Measurements from ENCODE around the gene ATRIP. TPM values are rescaled to one million over a fixed set of nuclear protein-coding genes. Genes with fewer than 3 reads are reported as not detected.

ATRIP gene
- total RNA-seq, 1 experiment from 2014 or later: 12.8 TPM

- Histone ChIP-seq H3K4me1 (peaks cover 15% of the 10 kb centered on the region), H3K9me3 (replicated peaks) (no peaks in the 10 kb centered on the region; the same call in 1 of the 2 replicates), H3K27me3 (no peaks in the 10 kb centered on the region), H3K27ac (peak overlapping the region; percentile 96), H3K4me3 (no peak overlapping the region), H3K36me3 (no peaks in the 10 kb centered on the region)
- DNase-seq: peak; percentile 76 to 81
Measured at GRCh38 chr3:48493203-48493501, 46.6 kb downstream of the ATRIP start.

- Histone ChIP-seq H3K27ac (no peak overlapping the region), H3K36me3 (no peaks in the 10 kb centered on the region), H3K27me3 (no peaks in the 10 kb centered on the region), H3K4me1 (0 out of 2 replicates have a peak, but pooled peaks cover 4% of the 10 kb centered on the region), H3K4me3 (no peak overlapping the region), H3K9me3 (replicated peaks) (no peaks in the 10 kb centered on the region; the same call in 1 of the 2 replicates)
- no peak for DNase-seq
Measured at GRCh38 chr3:48500656-48501055, 54.1 kb downstream of the ATRIP start.

- 0 out of 2 replicates have a peak, but pooled peaks cover 4% of the 10 kb centered on the region for H3K4me1 ChIP-seq
- no peaks in the 10 kb centered on the region for H3K36me3 ChIP-seq
- no peaks in the 10 kb centered on the region for H3K27me3 ChIP-seq
- DNase-seq: no peak
- no peak overlapping the region for H3K27ac ChIP-seq
- H3K9me3 ChIP-seq (replicated peaks): no peaks in the 10 kb centered on the region; the same call in 1 of the 2 replicates
- no peak overlapping the region for H3K4me3 ChIP-seq
Measured at GRCh38 chr3:48501196-48501595, 54.7 kb downstream of the ATRIP start.

GRCh38 chr3:48502121-48502520 lies 55.6 kb downstream of the ATRIP start:
- Histone ChIP-seq H3K4me3 (no peak overlapping the region), H3K27ac (no peak overlapping the region), H3K36me3 (no peaks in the 10 kb centered on the region), H3K4me1 (peaks cover 5% of the 10 kb centered on the region; the same call in 1 of the 2 replicates), H3K9me3 (replicated peaks) (no peaks in the 10 kb centered on the region; the same call in 1 of the 2 replicates), H3K27me3 (no peaks in the 10 kb centered on the region)
- no peak for DNase-seq

GRCh38 chr3:48502728-48503168 lies 56.2 kb downstream of the ATRIP start:
- Histone ChIP-seq H3K27me3 (no peaks in the 10 kb centered on the region), H3K4me1 (peaks cover 8% of the 10 kb centered on the region; the same call in 1 of the 2 replicates), H3K36me3 (no peaks in the 10 kb centered on the region), H3K27ac (no peak overlapping the region), H3K4me3 (no peak overlapping the region), H3K9me3 (replicated peaks) (no peaks in the 10 kb centered on the region; the same call in 1 of the 2 replicates)
- no peak for DNase-seq

- H3K36me3 ChIP-seq: no peaks in the 10 kb centered on the region
- H3K27ac ChIP-seq: 0 out of 2 replicates have a peak overlapping the region, but pooled peaks have one; percentile 3
- H3K4me3 ChIP-seq: peak overlapping the region; percentile 64
- H3K4me1 ChIP-seq: peaks cover 8% of the 10 kb centered on the region; the same call in 1 of the 2 replicates
- DNase-seq: peak; percentile 36 to 39
- no peaks in the 10 kb centered on the region for H3K9me3 ChIP-seq (replicated peaks)
- no peaks in the 10 kb centered on the region for H3K27me3 ChIP-seq
Measured at GRCh38 chr3:48503401-48504050, 57.0 kb downstream of the ATRIP start.

- Histone ChIP-seq H3K27ac (0 out of 2 replicates have a peak within 1 kb of the TSS, but pooled peaks have one; percentile 3), H3K4me1 (peaks cover 8% of the 10 kb centered on the region; the same call in 1 of the 2 replicates), H3K4me3 (peak within 1 kb of the TSS; percentile 64), H3K27me3 (no peaks in the 10 kb centered on the region), H3K36me3 (no peaks in the 10 kb centered on the region), H3K9me3 (replicated peaks) (no peaks in the 10 kb centered on the region)
- peak; percentile 50 to 52 for DNase-seq
Measured at GRCh38 chr3:48504051-48504946, 57.8 kb downstream of the ATRIP start, which contains the start of gene SHISA5. Gene SHISA5 (minus strand): TSS chr3:48504174. CDS start chr3:48504094, 80 bp downstream.

- no peaks in the 10 kb centered on the region for H3K36me3 ChIP-seq
- H3K4me3 ChIP-seq: no peak overlapping the region
- H3K27me3 ChIP-seq: no peaks in the 10 kb centered on the region
- DNase-seq: no peak
- H3K9me3 ChIP-seq (replicated peaks): no peaks in the 10 kb centered on the region
- no peak overlapping the region for H3K27ac ChIP-seq
- H3K4me1 ChIP-seq: peaks cover 8% of the 10 kb centered on the region; the same call in 1 of the 2 replicates
Measured at GRCh38 chr3:48505146-48505545, 58.6 kb downstream of the ATRIP start.

GRCh38 chr3:48505968-48506504 lies 59.5 kb downstream of the ATRIP start:
- H3K4me3 ChIP-seq: no peak overlapping the region
- no peaks in the 10 kb centered on the region for H3K9me3 ChIP-seq (replicated peaks)
- H3K27ac ChIP-seq: no peak overlapping the region
- H3K27me3 ChIP-seq: no peaks in the 10 kb centered on the region
- H3K4me1 ChIP-seq: peaks cover 8% of the 10 kb centered on the region; the same call in 1 of the 2 replicates
- no peak for DNase-seq
- H3K36me3 ChIP-seq: no peaks in the 10 kb centered on the region

GRCh38 chr3:48507256-48508061 lies 60.9 kb downstream of the ATRIP start:
- Histone ChIP-seq H3K9me3 (replicated peaks) (no peaks in the 10 kb centered on the region), H3K27ac (no peak overlapping the region), H3K4me3 (no peak overlapping the region), H3K27me3 (no peaks in the 10 kb centered on the region), H3K36me3 (no peaks in the 10 kb centered on the region), H3K4me1 (peaks cover 8% of the 10 kb centered on the region; the same call in 1 of the 2 replicates)
- DNase-seq: peak; percentile 91 to 94

GRCh38 chr3:48511551-48511950 lies 65.0 kb downstream of the ATRIP start:
- H3K4me3 ChIP-seq: no peak overlapping the region
- H3K9me3 ChIP-seq (replicated peaks): no peaks in the 10 kb centered on the region
- peaks cover 4% of the 10 kb centered on the region; the same call in 1 of the 2 replicates for H3K4me1 ChIP-seq
- H3K27ac ChIP-seq: no peak overlapping the region
- no peak for DNase-seq
- no peaks in the 10 kb centered on the region for H3K36me3 ChIP-seq
- no peaks in the 10 kb centered on the region for H3K27me3 ChIP-seq

- Histone ChIP-seq H3K27me3 (no peaks in the 10 kb centered on the region), H3K4me1 (no peaks in the 10 kb centered on the region), H3K36me3 (no peaks in the 10 kb centered on the region), H3K9me3 (replicated peaks) (no peaks in the 10 kb centered on the region), H3K4me3 (no peak overlapping the region), H3K27ac (no peak overlapping the region)
- no peak for DNase-seq
Measured at GRCh38 chr3:48514431-48515227, 68.1 kb downstream of the ATRIP start.

Measured in SJCRH30 (cell line).